Activated gamma-delta T cell (primary cell): ENCODE data around the gene NCAM2.

Source experiments
- DNase-seq: peaks from one replicate; lab custom pipeline; 2025; lab: John Stamatoyannopoulos, UW
- total RNA-seq, 2 donors: gene quantifications; one replicate each; lab custom pipeline; 2026; lab: John Stamatoyannopoulos, UW

The NCAM2 gene
- total RNA-seq, result 0.13 to 0.31 reads per million in 2 donors

GRCh38 chr21:20997636-20998455 lies at the start of gene NCAM2:
Gene NCAM2 (plus strand): TSS chr21:20998409.
- peak; percentile 31 for DNase-seq

GRCh38 chr21:20949884-20950283 lies 48.3 kb upstream of the NCAM2 start:
- no peak for DNase-seq

- no peak for DNase-seq
These were observed 32.4 kb upstream of the NCAM2 start for GRCh38 chr21:20965816-20966215.

GRCh38 chr21:20968391-20968790 lies 29.8 kb upstream of the NCAM2 start:
- DNase-seq, result no peak

- no peak for DNase-seq
These were observed 27.5 kb upstream of the NCAM2 start for GRCh38 chr21:20970691-20971090.

GRCh38 chr21:20971296-20971921 lies 26.8 kb upstream of the NCAM2 start:
- no peak for DNase-seq

- no peak for DNase-seq
These were observed 3.4 kb upstream of the NCAM2 start for GRCh38 chr21:20994790-20995189.

- no peak for DNase-seq
These were observed 1.5 kb upstream of the NCAM2 start for GRCh38 chr21:20996421-20997310.

- no peak for DNase-seq
These were observed 936 bp upstream of the NCAM2 start for GRCh38 chr21:20997311-20997635.

- no peak for DNase-seq
These were observed 214 bp downstream of the NCAM2 start for GRCh38 chr21:20998456-20998789.

- DNase-seq, result no peak
These were observed 677 bp downstream of the NCAM2 start for GRCh38 chr21:20998886-20999285.

GRCh38 chr21:20999659-21000058 lies 1.4 kb downstream of the NCAM2 start:
- no peak for DNase-seq

- no peak for DNase-seq
These were observed 2.5 kb downstream of the NCAM2 start for GRCh38 chr21:21000591-21001175.

GRCh38 chr21:21001591-21002100 lies 3.4 kb downstream of the NCAM2 start:
- DNase-seq, result no peak

GRCh38 chr21:21002153-21002552 lies 3.9 kb downstream of the NCAM2 start:
- DNase-seq, result no peak

GRCh38 chr21:21003701-21004100 lies 5.5 kb downstream of the NCAM2 start:
- no peak for DNase-seq

- DNase-seq, result no peak
These were observed 9.4 kb downstream of the NCAM2 start for GRCh38 chr21:21007606-21008005.

- DNase-seq, result no peak
These were observed 12.0 kb downstream of the NCAM2 start for GRCh38 chr21:21010228-21010627.

GRCh38 chr21:21010698-21011097 lies 12.5 kb downstream of the NCAM2 start:
- no peak for DNase-seq

GRCh38 chr21:21018821-21019220 lies 20.6 kb downstream of the NCAM2 start:
- no peak for DNase-seq

- no peak for DNase-seq
These were observed 21.5 kb downstream of the NCAM2 start for GRCh38 chr21:21019681-21020080.

GRCh38 chr21:21025742-21026141 lies 27.5 kb downstream of the NCAM2 start:
- DNase-seq, result no peak
